Upper lobe of left lung (tissue), 4 donors: ENCODE measurements around the gene MON2.

Experiments
- CTCF ChIP-seq, 6 experiments: fragments of 450-650 bp in 4 of 6; fragments of 200-600 bp in 2 of 6; sonication (generic) in 2 of 6; IDR thresholded peaks; one replicate each; pipeline ENCODE4 v1.5.1; 2016 to 2019; ENCODE audit warnings: antibody characterized with exemption in 6 of 6
- EP300 ChIP-seq, 4 donors: sonication (generic); formaldehyde crosslinking; IDR thresholded peaks; one replicate each; pipeline ENCODE4 v1.5.1; 2017; ENCODE audit warnings: antibody characterized with exemption in 4 of 4, control low read depth in 2 of 4
- POLR2A ChIP-seq, 4 donors: fragments of 450-650 bp; IDR thresholded peaks; one replicate each; pipeline ENCODE4 v1.5.1; 2016 to 2017; ENCODE audit warnings: antibody characterized with exemption in 4 of 4, mild to moderate bottlenecking in 2 of 4
- POLR2AphosphoS5 ChIP-seq, 2 donors: sonication (generic); formaldehyde crosslinking; IDR thresholded peaks; one replicate each; pipeline ENCODE4 v1.5.1; 2017; ENCODE audit warnings: antibody characterized with exemption in 2 of 2

GRCh38 chr12:62613081-62613480, 146.5 kb downstream of the MON2 start:
- TF ChIP-seq CTCF (IDR thresholded peaks at IDR 0.05) (no peak), POLR2A (IDR thresholded peaks at IDR 0.05) (no peak), POLR2AphosphoS5 (IDR thresholded peaks at IDR 0.05) (no peak), EP300 (IDR thresholded peaks at IDR 0.05) (no peak)
